ENCODE measurements around the gene GCA. TPM values are rescaled to one million over a fixed set of nuclear protein-coding genes. Genes with fewer than 3 reads are reported as not detected.

Gene GCA
- total RNA-seq, 1 experiment from 2014 or later: 18.8 TPM

- BruUV-seq (replicated peaks): no TSS peak
- POLR2A ChIA-PET: no interaction called here
- CTCF ChIA-PET: no interaction called here
- RAD21 ChIA-PET (ENCODE audit: low non-redundant PET in 1 of 2, low total read pairs in 2 of 2, uncharacterized antibody in 2 of 2, unreplicated experiment in 2 of 2): no interaction called here
- H3K9ac ChIP-seq (ENCODE audit: low read length): no peak overlapping the region
- no peak overlapping the region for H2AFZ ChIP-seq (ENCODE audit: low read depth, low read length, poor library complexity, severe bottlenecking)
- DNase-seq (ENCODE audit: low read depth, low spot score): no peak
- no peaks in the 10 kb centered on the region for H3K9me3 ChIP-seq (ENCODE audit: control insufficient read depth in 1 of 2, insufficient read depth in 1 of 2, low read depth in 1 of 2, low read length in 2 of 2)
- H3K4me2 ChIP-seq (ENCODE audit: low read length): no peak overlapping the region
- no peaks in the 10 kb centered on the region for H3K9me2 ChIP-seq (ENCODE audit: insufficient read depth)
- no peaks in the 10 kb centered on the region for H3K27me3 ChIP-seq (ENCODE audit: insufficient read depth, low read length)
- H3K4me1 ChIP-seq (ENCODE audit: control insufficient read depth in 1 of 2, insufficient read depth in 2 of 2, low read length in 2 of 2): peaks cover 11 to 20% of the 10 kb centered on the region in 2 experiments
- H4K20me1 ChIP-seq (ENCODE audit: insufficient read depth): no peaks in the 10 kb centered on the region
- intact Hi-C loops (cut with micrococcal nuclease): no loop called here
- no peak for ATAC-seq
- H3K4me3 ChIP-seq (replicated peaks in 1 of 2; ENCODE audit: low read depth in 1 of 2, low read length in 2 of 2): no peak overlapping the region
- TF ChIP-seq ZNF274 (IDR thresholded peaks at IDR 0.05; ENCODE audit: low read depth, low read length): no peak
- TF ChIP-seq EZH2 (IDR thresholded peaks at IDR 0.05): no peak
- no peak for TF ChIP-seq TCF7L2 (IDR thresholded peaks at IDR 0.05; ENCODE audit: borderline replicate concordance, extremely low read depth, insufficient read depth, insufficient read length)
- no peak for TF ChIP-seq SP1 (IDR thresholded peaks at IDR 0.05; ENCODE audit: low read depth)
- TF ChIP-seq POLR2AphosphoS5 (IDR thresholded peaks at IDR 0.05; ENCODE audit: low read depth, low read length): no peak
- TF ChIP-seq CBX3 (IDR thresholded peaks at IDR 0.05; ENCODE audit: low read depth): no peak
- TF ChIP-seq RAD21 (IDR thresholded peaks at IDR 0.05; ENCODE audit: low read depth): no peak
- TF ChIP-seq ATF3 (IDR thresholded peaks at IDR 0.05): no peak
- no peak for TF ChIP-seq JUND (IDR thresholded peaks at IDR 0.05)
- no peak for TF ChIP-seq MAX (IDR thresholded peaks at IDR 0.05)
- TF ChIP-seq SRF (IDR thresholded peaks at IDR 0.05; ENCODE audit: low read depth): no peak
- TF ChIP-seq FOSL1 (IDR thresholded peaks at IDR 0.05; ENCODE audit: low read depth): no peak
- no peak for TF ChIP-seq ZBTB33 (IDR thresholded peaks at IDR 0.05; ENCODE audit: extremely low read depth, insufficient replicate concordance, low read length)
- no peak for TF ChIP-seq CTCF (IDR thresholded peaks at IDR 0.05 in 2 of 3, conservative IDR thresholded peaks at IDR 0.05 in 1 of 3; ENCODE audit: borderline replicate concordance in 1 of 3, insufficient read depth in 1 of 3, low read depth in 2 of 3, low read length in 2 of 3)
- TF ChIP-seq POLR2A (IDR thresholded peaks at IDR 0.05; ENCODE audit: borderline replicate concordance, extremely low read depth, insufficient read depth, insufficient read length): no peak
- no peak for TF ChIP-seq YY1 (IDR thresholded peaks at IDR 0.05; ENCODE audit: extremely low read depth, insufficient replicate concordance, low read depth, low read length)
- TF ChIP-seq EGR1 (IDR thresholded peaks at IDR 0.05; ENCODE audit: low read depth): no peak
- no peak for TF ChIP-seq ELF1 (IDR thresholded peaks at IDR 0.05; ENCODE audit: borderline replicate concordance, low read depth)
- no peak for TF ChIP-seq REST (IDR thresholded peaks at IDR 0.05; ENCODE audit: low read depth)
- TF ChIP-seq SIN3A (IDR thresholded peaks at IDR 0.05; ENCODE audit: low read depth): no peak
- H3K79me2 ChIP-seq (ENCODE audit: insufficient read depth, low read length): no peaks in the 10 kb centered on the region
- no peaks in the 10 kb centered on the region for H3K36me3 ChIP-seq (ENCODE audit: control insufficient read depth in 1 of 2, insufficient read depth in 2 of 2, low read length in 2 of 2)
- no peak overlapping the region for H3K27ac ChIP-seq (ENCODE audit: low read depth, low read length)
These were observed 28.0 kb upstream of the GCA start for GRCh38 chr2:162315938-162316337.
